OCI-LY7 (cell line): ENCODE measurements around the gene SYNPO2. TPM values are rescaled to one million over a fixed set of nuclear protein-coding genes. Genes with fewer than 3 reads are reported as not detected.

ENCODE experiments used
- BruUV-seq: library from RNA; stranded (reverse); fragments of 400-500 nt; replicated peaks from 2 replicates; lab custom pipeline; 2021; lab: Mats Ljungman, UMichigan
- CTCF ChIA-PET: fragments of 300-600 bp; sonication (Branson Sonifier 250); formaldehyde crosslinking; loops from one replicate; lab custom pipeline; 2022; ENCODE audit warnings: antibody characterized with exemption; ENCODE audit not compliant: unreplicated experiment; lab: Charles Lee
- POLR2A ChIA-PET: fragments of 300-600 bp; sonication (Branson Sonifier 250); formaldehyde crosslinking; loops from one replicate; lab custom pipeline; 2022; ENCODE audit warnings: antibody characterized with exemption; lab: Charles Lee
- DNase-seq: peaks from one replicate; pipeline ENCODE4 v3.0.0-alpha.2; 2015; ENCODE audit warnings: low spot score
- H2AFZ ChIP-seq: fragments of 200-600 bp; sonication (generic), shearing (Covaris generic); 2 replicates; pipeline ENCODE4 v1.6.1; 2014; ENCODE audit warnings: mild to moderate bottlenecking, antibody characterized with exemption, low read length, moderate library complexity
- H3K27ac ChIP-seq: fragments of 200-600 bp; sonication (generic); 2 replicates; pipeline ENCODE4 v1.5.1; 2014; ENCODE audit warnings: mixed run types, low read depth, mild to moderate bottlenecking, moderate library complexity, low read length, inconsistent platforms; ENCODE audit not compliant: poor library complexity, severe bottlenecking
- H3K36me3 ChIP-seq: fragments of 200-600 bp; sonication (generic); 2 replicates; pipeline ENCODE4 v1.6.1; 2014; ENCODE audit warnings: mild to moderate bottlenecking, antibody characterized with exemption, low read length, moderate library complexity, mixed read lengths; ENCODE audit not compliant: insufficient read depth
- H3K4me1 ChIP-seq: fragments of 200-600 bp; sonication (generic); 2 replicates; pipeline ENCODE4 v1.5.1; 2014; ENCODE audit warnings: mild to moderate bottlenecking, low read length; ENCODE audit not compliant: insufficient read depth, poor library complexity, severe bottlenecking
- H3K4me2 ChIP-seq: fragments of 200-600 bp; sonication (generic); 2 replicates; pipeline ENCODE4 v1.6.1; 2014; ENCODE audit warnings: mild to moderate bottlenecking, low read length
- H3K4me3 ChIP-seq: fragments of 200-600 bp; sonication (generic); 2 replicates; pipeline ENCODE4 v1.5.1; 2014; ENCODE audit warnings: mild to moderate bottlenecking, low read depth, low read length; ENCODE audit not compliant: poor library complexity, severe bottlenecking
- H3K79me2 ChIP-seq: fragments of 200-600 bp; sonication (generic); 2 replicates; pipeline ENCODE4 v1.6.1; 2016; ENCODE audit warnings: low read depth, mild to moderate bottlenecking, low read length, moderate library complexity, mixed read lengths; ENCODE audit not compliant: insufficient read depth
- H3K9me2 ChIP-seq: fragments of 200-600 bp; sonication (generic); 2 replicates; pipeline ENCODE4 v1.6.1; 2016; ENCODE audit warnings: mild to moderate bottlenecking, low read length, mixed read lengths; ENCODE audit not compliant: insufficient read depth
- H3K9me3 ChIP-seq: fragments of 200-600 bp; sonication (generic); 2 replicates; pipeline ENCODE4 v1.6.1; 2014; ENCODE audit warnings: mild to moderate bottlenecking, mixed run types, low read length, mixed read lengths
- H4K20me1 ChIP-seq: fragments of 200-600 bp; sonication (generic); 2 replicates; pipeline ENCODE4 v1.6.1; 2014; ENCODE audit warnings: mild to moderate bottlenecking, antibody characterized with exemption, low read length, moderate library complexity, mixed read lengths; ENCODE audit not compliant: insufficient read depth
- EZH2phosphoT487 ChIP-seq: fragments of 200-600 bp; sonication (generic); IDR thresholded peaks from 2 replicates; pipeline ENCODE4 v1.6.1; 2018; ENCODE audit warnings: low read depth, borderline replicate concordance, mild to moderate bottlenecking, mixed run types, antibody characterized with exemption, low read length, moderate library complexity, mixed read lengths
- intact Hi-C: fragments of 100-400 bp; cut with micrococcal nuclease; formaldehyde crosslinking; loops from one replicate; pipeline ENCODE4 v1.10.0; 2022; ENCODE audit not compliant: unreplicated experiment
- total RNA-seq, 2 experiments: library from RNA; depleted of rRNA in 1 of 2; stranded (reverse); fragments of >200 nt in 1 of 2; shearing (Covaris generic) in 1 of 2; gene quantifications; 2 replicates each; pipeline ENCODE4 v1.2.3, GENCODE V29; 2014 to 2022
- TF ChIP-seq, protein P1 (sequence below): fragments of 200-600 bp; sonication (generic); conservative IDR thresholded peaks from 2 replicates; pipeline ENCODE4 v1.5.1; 2014; ENCODE audit warnings: mild to moderate bottlenecking, antibody characterized with exemption, low read length, moderate library complexity, mixed read lengths

SYNPO2 gene
- total RNA-seq, 2 experiments from 2014 or later: 0.11 to 0.19 TPM

GRCh38 chr4:119070301-119070700 is 181.6 kb downstream of the SYNPO2 start:
- TF ChIP-seq, protein P1, sequence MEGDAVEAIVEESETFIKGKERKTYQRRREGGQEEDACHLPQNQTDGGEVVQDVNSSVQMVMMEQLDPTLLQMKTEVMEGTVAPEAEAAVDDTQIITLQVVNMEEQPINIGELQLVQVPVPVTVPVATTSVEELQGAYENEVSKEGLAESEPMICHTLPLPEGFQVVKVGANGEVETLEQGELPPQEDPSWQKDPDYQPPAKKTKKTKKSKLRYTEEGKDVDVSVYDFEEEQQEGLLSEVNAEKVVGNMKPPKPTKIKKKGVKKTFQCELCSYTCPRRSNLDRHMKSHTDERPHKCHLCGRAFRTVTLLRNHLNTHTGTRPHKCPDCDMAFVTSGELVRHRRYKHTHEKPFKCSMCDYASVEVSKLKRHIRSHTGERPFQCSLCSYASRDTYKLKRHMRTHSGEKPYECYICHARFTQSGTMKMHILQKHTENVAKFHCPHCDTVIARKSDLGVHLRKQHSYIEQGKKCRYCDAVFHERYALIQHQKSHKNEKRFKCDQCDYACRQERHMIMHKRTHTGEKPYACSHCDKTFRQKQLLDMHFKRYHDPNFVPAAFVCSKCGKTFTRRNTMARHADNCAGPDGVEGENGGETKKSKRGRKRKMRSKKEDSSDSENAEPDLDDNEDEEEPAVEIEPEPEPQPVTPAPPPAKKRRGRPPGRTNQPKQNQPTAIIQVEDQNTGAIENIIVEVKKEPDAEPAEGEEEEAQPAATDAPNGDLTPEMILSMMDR: no peak
- TF ChIP-seq EZH2phosphoT487: no peak
- no TSS peak for BruUV-seq
- H3K4me1 ChIP-seq: no peaks in the 10 kb centered on the region
- no peak overlapping the region for H3K4me3 ChIP-seq
- DNase-seq: no peak
- H3K79me2 ChIP-seq: no peaks in the 10 kb centered on the region
- ChIA-PET POLR2A (no interaction called here), CTCF (no interaction called here)
- no peaks in the 10 kb centered on the region for H3K9me2 ChIP-seq
- no peak overlapping the region for H3K27ac ChIP-seq
- no peaks in the 10 kb centered on the region for H3K36me3 ChIP-seq
- intact Hi-C loops: no loop called here
- no peaks in the 10 kb centered on the region for H3K9me3 ChIP-seq
- no peak overlapping the region for H3K4me2 ChIP-seq
- no peaks in the 10 kb centered on the region for H4K20me1 ChIP-seq
- no peak overlapping the region for H2AFZ ChIP-seq

GRCh38 chr4:119080721-119081541 is 192.3 kb downstream of the SYNPO2 start:
- TF ChIP-seq EZH2phosphoT487: no peak
- TF ChIP-seq, protein P1: no peak
- H3K9me3 ChIP-seq: no peaks in the 10 kb centered on the region
- CTCF ChIA-PET: no interaction called here
- no peak overlapping the region for H3K27ac ChIP-seq
- no peak overlapping the region for H2AFZ ChIP-seq
- H3K36me3 ChIP-seq: no peaks in the 10 kb centered on the region
- H3K9me2 ChIP-seq: no peaks in the 10 kb centered on the region
- H3K4me2 ChIP-seq: no peak overlapping the region
- BruUV-seq: no TSS peak
- H4K20me1 ChIP-seq: no peaks in the 10 kb centered on the region
- H3K4me1 ChIP-seq: peaks cover 16% of the 10 kb centered on the region
- intact Hi-C loops: no loop called here
- DNase-seq: no peak
- H3K79me2 ChIP-seq: no peaks in the 10 kb centered on the region
- POLR2A ChIA-PET: no interaction called here
- no peak overlapping the region for H3K4me3 ChIP-seq

DNA sequence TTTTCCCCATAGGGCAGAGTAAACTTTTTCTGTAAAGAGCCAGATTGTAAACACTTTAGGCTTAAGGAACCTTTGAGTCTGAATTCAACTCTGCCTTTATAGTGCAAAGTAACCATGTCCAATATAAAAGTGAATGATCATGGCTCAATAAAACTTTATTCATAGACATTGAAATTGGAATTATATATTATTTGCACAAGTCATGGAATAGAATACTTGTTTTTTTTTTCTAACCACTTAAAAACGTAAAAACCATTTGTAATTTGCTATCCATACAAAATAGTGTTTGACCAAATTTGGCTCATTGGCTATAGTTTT is 192.8 kb downstream of the SYNPO2 start:
- TF ChIP-seq EZH2phosphoT487: no peak
- TF ChIP-seq, protein P1: no peak
- ChIA-PET POLR2A (no interaction called here), CTCF (no interaction called here)
- Histone ChIP-seq H3K4me1 (peaks cover 16% of the 10 kb centered on the region), H3K9me2 (no peaks in the 10 kb centered on the region), H3K36me3 (no peaks in the 10 kb centered on the region), H3K79me2 (no peaks in the 10 kb centered on the region), H3K4me2 (no peak overlapping the region), H2AFZ (no peak overlapping the region), H4K20me1 (no peaks in the 10 kb centered on the region), H3K27ac (no peak overlapping the region), H3K4me3 (no peak overlapping the region), H3K9me3 (no peaks in the 10 kb centered on the region)
- no TSS peak for BruUV-seq
- intact Hi-C loops: no loop called here
- DNase-seq: no peak
